ENCODE results near the gene GALNT2.

The GALNT2 gene

DNA sequence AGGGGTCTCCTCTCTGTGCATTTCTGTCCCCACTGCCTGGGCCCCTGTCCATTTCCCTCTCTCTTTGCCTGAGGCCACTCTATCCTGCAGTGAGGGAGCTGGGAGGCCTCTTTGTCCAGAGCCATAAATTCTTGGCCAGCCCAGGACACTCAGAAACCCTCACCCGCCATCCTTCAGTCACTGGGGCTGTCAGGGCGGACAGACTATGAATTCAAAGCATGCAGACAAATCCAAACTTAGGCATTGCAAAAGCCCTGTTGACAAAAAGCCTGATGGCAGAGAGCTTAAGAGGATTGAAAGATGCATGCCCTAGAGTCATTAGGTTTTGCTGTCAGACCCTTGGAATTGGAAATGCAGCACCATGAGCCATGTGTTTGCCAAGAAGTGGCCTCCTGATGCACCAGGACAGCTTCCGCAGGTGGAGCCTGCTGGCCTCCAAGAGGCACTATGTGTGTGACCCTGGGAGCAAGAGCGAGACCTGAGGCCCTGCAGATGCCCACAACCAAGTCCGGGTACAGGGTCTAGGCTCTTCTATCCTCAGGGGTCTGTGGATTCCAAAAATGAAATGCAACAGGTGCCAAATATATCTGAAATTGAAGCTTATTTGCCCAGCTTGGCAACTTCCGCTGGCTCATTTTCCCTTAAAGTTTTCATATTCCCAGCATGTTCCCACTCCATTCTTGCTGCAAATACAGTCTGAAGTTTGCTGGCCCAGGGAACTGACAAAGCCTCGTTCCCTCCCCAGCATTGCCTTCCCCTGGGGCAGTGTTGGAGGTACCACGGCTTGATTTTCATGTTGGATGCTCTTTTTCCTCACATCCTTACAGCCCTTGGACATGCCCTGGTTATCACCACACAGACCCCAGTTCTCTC lies 181.2 kb downstream of the GALNT2 start:
- no peak for DNase-seq

DNA sequence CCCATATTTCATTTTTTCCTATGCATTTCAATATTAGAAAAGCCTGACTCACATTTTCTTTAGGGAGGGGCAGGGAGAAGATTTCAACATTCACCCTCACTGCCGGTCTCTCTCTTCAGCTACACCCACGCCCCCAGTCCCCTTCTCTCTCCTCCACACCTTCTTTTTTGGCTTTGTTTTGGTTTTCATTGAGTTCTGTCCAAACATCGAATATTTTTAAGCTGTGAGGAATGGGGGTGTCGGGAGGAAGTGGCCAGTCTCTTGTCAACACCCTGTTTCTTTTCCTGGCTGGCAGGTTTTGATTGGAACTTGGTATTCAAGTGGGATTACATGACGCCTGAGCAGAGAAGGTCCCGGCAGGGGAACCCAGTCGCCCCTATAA lies 181.8 kb downstream of the GALNT2 start:
- no peak for DNase-seq

DNA sequence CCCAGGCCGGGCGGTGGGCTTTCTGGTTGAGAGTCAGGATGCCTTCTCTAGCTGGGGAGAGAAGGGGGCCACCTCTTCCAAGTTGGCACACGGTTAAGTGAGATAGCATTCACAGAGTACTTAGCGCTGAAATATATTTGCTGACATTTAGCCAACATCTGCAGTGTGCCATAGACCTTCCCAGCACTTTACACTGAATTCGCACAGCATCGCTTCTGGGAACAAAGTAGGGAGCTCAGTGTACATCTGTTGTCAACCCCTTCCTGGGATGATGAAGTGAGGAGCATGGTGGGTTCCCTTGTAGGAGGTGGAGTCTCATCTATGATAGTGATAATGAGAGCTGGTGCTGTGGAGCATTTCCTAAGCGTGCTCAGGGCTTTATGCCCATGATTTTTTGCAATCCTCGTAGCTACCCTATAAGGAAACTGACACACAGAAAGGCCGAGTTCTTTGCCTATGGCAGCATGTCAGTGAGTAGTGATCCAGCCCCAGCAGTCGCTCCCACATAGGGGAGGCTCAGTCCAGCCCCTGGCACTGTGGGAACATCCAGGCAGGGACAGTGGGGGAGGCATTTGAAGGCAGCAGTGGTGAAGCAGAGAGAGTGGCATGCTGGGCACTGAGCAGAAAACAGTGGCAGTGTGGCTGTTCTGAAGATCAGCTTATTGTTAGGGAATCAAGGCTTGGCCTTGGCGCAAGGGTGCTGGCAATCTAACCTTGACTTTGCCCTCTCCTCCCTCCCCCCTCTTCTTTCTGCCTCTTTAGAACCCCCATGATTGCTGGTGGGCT lies 182.8 kb downstream of the GALNT2 start:
- no peak for DNase-seq

DNA sequence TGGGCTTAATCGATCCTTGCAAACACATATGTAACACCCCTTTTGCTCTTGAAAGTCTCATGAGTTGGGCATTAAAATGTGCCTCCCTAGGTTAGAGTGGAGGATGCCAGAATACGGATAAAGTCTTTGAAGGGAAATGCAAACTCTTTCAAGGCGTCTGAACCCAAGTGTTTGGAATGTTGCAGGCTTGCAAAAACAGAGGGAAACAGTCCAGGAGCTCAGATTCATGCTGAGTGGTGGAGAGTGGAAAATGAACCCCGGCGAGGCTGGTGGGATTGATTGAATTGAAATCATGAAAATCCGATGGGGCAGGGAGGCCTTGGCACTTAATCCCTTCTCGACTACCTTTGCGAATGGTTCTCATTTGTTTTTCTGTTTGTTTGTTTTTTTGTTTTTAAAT lies 183.6 kb downstream of the GALNT2 start:
- no peak for DNase-seq

DNA sequence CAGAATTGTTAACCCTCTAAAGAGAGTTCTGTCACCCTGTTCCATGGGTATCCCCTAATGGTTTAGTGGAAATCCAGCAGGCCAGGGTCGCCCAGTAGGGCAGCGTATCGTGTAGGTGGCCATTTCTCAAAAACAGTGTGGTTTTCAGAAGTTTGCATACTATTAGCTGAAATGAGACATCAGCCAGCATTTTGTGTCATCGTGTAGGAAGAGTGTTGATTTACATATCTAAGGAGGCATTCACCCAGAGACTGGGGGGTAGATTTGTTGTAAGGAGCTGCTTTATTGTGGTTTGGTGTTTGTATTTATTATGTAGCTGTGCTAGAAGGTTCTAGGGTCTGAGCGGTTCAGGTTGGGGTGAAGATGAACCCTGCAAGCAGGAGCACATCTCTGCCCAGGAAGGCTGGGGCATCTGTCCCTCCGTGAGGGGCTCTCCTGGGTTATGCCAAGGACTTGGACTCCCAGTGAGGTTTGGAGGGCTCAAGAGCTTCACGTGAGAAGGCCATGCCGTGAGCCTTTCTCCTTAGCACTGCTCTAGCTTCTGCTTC lies 184.7 kb downstream of the GALNT2 start:
- DNase-seq, result no peak

DNA sequence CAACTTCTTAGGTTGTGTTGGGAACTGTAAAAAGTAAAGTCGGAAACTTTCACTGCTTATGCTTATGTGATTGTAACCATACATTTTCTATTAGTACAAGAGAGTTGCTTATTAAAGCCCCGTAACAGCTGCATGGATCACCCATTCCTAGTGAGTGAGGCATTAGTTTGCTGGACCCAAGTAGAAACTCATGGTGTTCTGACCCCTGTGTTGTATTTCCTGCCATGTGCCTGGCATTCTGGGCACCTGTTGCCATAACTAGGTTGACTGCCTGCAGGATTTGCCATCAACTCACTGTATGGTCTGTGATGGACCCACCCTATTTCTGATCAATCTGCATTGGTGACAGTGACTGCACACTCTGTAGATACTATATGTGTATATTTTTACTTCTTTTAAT lies 186.1 kb downstream of the GALNT2 start:
- no peak for DNase-seq

DNA sequence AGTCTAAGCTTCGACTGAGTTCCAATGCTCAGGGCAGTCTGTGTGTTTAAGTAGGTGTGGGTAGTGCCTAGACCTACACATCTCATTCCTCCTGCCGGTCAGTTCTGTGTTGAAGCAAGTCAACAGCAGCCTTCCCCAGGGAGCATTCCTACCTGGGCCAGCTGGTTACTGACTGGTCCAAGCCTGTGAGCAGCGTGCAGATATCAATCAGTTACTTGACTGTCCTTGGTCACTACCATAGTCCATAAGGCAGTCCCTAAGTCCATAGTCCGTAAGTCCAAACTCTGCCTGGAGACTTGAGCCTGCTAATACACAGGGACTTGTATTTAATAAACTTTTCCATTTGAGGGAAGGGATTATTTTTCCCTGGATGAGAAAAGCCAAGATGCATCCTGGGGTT lies 187.2 kb downstream of the GALNT2 start:
- no peak for DNase-seq

DNA sequence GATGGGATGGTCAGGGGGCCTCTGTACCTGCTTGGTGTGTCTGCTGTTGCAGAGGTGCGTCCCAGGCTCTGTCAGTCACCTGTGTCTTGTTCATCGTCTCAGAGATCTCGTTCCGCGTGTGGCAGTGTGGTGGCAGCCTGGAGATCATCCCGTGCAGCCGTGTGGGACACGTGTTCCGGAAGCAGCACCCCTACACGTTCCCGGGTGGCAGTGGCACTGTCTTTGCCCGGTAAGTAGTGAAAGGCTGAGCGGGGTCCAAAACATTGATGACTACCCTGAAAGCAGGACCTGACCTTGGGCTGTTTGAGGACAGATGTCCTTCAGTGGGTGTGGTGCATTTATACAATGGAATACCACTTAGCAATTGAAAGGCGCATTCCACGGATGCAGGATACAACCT lies 188.1 kb downstream of the GALNT2 start:
- no peak for DNase-seq

DNA sequence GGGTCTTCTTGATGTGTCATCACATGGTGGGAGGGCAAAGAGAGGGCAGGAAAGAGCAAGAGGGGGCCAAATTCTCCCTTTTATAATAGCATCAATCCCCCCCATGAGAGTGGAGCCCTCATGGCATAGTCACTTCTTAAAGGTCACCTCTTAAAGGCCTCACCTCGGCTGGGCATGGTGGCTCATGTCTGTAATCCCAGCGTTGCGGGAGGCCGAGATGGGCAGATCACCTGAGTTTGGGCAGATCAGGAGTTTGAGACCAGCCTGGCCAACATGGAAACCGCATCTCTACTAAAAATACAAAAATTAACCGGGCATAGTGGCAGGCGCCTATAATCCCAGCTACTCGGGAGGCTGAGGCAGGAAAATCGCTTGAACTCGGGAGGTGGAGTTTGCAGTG lies 189.0 kb downstream of the GALNT2 start:
- no peak for DNase-seq

DNA sequence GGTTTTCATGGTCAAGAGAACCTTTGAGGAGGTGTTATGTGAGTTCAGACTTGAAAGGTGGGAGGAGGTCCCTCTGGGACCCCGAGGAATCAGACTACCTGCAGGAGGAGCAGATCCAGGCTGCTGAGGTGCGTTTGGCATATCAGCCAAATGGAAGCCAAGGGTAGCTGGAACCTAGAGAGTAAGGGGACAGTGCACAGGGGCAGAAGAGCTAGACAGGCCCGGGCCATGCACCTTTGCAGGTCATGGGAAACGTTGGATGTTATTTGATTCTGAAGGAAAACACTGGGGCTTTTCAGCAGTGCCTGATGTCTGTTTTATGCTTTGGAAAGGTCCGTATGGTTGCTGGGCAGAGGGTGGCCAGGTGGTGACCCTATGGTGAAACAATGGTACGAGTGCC lies 189.9 kb downstream of the GALNT2 start:
- DNase-seq, result no peak

DNA sequence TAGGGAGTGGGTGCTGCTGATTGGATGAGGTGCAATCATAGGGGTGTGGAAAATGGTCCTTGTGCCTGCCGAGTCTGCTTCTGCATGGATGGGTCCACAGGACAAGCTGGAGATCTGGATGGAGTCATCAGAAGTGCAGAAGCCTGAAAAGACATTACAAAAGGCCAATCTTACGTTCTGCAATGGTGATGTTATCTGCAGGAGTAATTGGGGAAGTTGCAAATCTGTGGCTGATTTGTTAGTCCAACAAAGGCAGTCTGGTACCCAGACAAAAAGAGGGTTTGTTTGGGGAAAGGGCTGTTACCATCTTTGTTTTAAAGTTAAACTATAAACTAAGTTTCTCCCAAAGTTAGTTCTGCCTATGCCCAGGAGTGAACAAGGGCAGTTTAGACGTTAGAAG lies 192.6 kb downstream of the GALNT2 start:
- no peak for DNase-seq

DNA sequence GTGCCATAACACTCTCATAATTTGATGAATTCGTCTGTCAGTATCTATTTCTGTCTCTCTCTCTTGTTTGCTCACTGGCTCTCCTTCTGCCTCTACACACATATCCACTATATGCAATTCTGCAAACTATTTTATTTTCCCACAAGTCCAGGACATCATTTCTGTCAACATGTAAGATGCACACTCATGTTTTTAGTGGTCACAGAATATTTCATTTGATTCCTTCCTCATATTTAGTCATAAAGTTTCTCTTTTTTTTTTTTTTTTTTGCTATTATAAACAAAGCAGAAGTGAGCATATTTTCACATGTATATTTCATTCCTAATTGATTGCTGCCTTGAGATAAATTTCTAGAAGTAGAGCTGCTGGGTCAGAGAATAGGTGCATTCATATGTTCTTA lies 193.8 kb downstream of the GALNT2 start:
- no peak for DNase-seq

DNA sequence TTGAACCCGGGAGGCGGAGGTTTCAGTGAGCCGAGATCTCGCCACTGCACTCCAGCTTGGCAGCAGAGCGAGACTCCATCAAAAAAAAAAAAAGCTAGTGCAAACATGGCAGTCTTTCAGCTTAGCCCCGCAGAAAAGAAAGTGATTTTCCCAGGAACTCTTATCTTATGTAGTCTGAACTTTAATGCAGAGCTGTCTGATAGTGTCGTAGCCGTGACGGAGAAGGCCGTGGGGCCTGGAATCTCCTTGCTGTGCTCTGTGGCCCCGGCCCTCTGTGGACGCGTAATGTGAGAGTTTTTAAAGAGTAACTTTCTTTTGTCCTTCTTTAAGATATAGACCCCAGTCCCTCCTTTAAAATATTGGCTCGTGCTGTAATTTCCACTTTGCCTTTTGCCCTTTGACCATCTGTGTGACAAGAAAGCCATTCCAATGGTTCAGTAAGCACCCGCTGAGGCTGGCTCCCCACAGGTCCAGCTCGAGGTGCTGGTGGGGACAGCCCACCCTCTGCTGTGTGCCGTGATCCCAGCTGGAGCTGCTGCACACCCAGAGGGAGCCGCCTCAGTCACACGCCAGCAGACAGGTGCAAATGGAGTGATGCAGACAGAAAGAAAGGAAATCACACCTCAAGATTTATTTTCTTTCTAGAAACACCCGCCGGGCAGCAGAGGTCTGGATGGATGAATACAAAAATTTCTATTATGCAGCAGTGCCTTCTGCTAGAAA lies 195.1 kb downstream of the GALNT2 start:
- no peak for DNase-seq

DNA sequence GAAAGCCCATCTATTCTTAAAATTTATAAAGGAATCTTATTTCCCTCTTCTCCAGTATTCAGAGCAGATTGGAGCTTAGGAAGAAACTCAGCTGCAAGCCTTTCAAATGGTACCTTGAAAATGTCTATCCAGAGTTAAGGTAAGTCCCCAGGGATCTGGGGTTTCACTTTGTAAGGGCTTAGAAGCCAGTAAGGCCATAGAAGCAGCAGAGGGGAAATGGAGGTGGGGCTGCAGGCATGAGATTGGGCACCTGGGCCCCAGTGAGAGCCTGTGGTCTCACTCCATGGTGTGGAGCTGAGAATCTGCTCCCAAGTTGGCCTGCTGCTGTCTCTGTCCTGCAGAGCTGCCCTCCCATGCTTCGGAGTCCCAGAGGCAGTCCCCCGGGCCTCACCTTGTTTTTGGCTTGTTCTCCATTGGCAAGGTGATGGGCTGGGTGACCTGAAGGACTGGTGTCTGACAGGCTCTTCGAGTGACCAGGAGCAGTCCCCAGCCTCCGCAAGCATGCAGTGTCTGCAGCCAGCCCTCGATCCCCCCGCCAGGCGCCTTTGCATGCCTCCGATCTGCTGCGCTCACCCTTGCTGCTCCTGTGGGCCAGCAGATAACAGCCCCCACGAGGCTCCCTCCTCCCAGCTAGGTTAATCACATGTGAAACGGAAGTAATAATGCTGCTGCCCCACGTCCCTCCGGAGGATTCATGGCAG lies 196.0 kb downstream of the GALNT2 start:
- no peak for DNase-seq

DNA sequence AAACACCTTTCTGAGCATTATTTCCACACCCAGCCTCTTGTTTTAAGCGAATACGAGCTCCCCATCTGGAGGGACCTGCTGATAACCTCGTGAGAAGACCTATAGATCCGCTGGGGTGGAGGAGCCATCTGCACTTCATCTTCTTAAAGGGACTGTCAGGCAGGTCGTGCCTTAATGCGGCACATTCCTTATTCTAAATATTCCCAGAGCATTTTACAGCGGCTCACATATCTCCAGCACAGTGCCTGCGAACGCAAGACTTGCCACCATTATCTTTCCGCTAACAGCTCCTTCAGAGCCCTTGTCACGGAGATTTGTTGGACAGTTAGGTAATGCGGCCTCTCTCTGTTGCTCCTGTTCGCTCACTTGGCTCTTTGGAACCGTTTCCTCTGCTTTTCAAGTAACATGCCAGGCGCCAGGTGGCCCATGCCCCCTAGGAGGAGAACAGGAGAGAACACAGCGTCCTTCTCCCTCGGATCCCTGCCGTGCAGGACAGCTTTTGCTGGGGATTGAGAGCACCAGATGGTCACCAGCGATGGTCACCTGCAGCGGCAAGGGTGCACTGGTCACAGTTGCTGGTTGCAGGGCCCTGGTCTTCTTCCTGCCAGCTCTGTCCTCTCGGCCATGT lies 196.6 kb downstream of the GALNT2 start:
- DNase-seq, result no peak

DNA sequence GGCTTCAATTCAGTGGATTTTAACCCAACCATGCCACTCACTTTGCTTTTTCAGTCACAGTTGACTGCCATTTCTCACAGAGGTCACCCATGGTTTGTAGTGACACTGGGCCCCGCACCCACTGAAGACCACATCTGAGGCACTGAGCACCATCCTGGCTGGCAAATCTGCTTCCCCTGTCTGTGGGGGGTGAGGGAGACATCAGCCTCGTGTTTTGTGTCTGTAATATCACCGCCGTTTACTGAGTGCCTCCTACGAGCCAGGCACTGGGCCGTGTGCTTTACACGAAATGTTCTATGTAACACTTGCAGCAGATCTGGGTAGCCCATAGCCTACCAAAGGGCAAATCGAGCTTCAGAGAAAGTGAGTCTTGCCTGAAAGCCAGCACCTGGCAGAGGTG lies 197.3 kb downstream of the GALNT2 start:
- no peak for DNase-seq

DNA sequence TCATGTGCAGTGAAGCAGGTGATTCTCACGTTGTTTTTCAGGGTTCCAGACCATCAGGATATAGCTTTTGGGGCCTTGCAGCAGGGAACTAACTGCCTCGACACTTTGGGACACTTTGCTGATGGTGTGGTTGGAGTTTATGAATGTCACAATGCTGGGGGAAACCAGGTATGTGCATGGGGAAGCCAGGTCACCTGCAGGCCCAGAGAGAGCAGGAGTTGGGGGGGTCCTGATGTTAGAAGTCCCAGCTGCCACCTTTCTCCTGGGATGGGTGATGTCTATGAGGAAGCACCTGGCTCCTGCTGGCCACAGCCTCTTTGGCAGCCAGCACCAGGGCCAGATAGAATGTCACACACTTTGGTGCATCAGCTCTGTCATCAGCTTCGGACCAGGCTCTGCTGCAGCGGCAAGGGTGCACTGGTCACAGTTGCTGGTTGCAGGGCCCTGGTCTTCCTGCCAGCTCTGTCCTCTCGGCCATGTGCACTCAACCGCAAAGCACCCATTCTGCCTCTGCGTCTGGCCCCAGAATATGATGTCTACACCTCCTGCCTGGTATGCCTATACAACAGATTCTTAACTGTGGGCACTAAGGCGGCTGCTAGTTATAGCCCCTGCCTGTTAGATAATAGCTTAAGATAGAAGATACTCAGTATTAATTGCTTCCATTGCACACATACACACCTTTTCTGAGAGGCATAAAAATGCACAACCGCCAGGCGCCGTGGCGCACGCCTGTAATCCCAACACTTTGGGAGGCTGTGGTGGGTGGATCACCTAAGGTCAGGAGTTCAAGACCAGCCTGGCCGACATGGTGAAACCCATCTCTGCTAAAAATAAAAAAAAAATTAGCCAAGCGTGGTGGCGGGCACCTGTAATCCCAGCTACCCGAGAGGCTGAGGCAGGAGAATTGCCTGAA lies 198.4 kb downstream of the GALNT2 start:
- no peak for DNase-seq

DNA sequence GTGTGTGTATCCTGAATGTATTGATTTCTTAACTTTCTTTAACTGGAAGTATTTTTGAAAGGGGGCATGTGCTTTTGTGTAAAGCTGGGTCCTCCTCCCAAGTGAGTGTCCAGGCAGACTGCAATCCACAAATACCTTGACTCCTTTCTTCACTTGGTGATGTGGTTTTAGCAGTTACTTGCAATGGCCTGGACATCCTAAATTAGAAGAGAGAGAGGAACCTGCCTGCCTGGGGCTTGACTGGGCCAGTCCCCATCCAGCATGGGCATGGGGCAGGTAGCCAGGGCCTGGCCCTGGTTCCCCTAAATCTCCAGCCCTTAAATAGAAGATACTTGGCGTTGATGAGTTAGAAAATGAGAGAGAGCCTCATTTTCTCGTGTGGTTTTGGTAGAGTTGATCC lies 199.4 kb downstream of the GALNT2 start:
- no peak for DNase-seq

DNA sequence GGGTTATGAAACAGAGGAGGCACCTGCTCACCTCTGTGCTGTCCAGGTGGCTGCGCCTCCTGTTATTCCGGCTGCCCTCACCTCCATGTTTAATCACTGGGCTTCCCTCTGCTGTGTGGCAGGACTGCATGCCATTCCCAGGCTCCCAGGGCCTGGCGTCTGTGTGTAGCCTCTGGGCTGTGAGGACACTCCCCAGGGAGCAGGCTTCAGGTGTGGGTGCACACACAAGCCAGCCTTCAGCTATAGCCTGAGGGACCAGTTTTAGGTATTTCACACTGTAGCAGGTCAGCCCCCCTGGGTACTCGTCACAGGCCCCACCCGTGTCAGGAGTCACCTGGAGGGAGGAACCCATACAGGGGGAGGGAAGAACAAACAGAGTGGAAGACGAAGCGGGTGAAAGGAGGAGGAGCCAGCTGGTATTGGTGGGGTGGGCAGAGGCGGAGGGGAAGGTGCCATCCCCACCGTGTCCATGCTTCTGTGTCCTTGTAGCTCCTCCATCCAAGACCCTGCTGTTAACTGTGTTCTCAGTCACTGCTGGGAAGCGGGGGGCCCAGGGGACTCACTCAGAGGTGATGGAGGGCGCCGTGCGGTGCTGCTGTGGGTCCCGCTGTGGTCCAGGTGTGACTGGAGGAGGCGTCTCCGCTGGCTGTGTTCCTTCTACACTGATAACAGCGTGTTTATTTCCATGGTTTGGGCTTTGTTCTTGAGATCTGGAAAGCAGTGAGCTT lies 200.5 kb downstream of the GALNT2 start:
- no peak for DNase-seq

DNA sequence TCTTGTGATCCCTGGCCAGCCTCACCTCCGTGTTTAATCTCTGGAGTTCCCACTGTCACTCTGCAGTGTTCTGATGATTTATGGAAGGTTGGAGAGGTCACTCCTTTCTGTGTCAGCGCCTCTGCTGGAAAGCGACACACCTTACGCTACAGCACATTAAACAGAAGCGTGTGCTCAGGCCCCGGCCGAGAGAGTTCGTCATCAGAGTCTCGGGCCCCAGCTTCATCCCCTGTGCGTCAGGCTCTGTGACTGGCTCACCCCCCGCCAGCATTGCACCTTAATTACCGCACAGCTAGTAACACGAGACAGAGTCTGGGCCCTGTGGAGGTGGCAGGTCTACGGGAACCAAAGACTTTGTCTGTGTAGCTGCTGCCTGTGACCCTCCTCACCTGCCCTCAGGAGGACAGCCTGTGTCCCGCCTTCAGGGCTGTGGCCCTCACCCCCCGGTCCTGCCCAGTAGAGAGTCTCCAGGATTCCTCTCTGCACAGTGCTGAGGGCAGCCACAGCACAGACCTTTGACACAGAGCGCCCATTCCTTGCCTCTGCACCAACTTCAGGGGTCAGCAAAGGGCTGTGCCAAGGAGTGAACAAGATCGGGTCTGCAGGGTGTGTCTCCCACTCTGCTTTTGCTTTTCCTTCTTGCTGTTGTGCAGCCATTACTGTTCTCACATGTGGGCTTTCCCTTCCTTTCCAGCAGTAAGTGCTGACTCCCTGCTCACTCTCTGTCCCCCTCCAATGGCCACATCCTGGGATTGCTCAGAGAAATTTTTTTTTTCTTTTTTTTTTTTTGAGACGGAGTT lies 201.5 kb downstream of the GALNT2 start:
- no peak for DNase-seq
